GM21737 (cell line): Measurements from ENCODE around the gene HSD17B4.
"Not testable (repeated sequence)": the region's sequence is repeated elsewhere in the genome, so short reads cannot be mapped to it uniquely, and the experiment has no call there.

ENCODE experiments used
- ATAC-seq: cut with Tn5 transposase; IDR thresholded peaks from one replicate; pipeline ENCODE4 v1.9.1; 2021; ENCODE audit warnings: mild to moderate bottlenecking, moderate library complexity; ENCODE audit not compliant: unreplicated experiment

The HSD17B4 gene

DNA sequence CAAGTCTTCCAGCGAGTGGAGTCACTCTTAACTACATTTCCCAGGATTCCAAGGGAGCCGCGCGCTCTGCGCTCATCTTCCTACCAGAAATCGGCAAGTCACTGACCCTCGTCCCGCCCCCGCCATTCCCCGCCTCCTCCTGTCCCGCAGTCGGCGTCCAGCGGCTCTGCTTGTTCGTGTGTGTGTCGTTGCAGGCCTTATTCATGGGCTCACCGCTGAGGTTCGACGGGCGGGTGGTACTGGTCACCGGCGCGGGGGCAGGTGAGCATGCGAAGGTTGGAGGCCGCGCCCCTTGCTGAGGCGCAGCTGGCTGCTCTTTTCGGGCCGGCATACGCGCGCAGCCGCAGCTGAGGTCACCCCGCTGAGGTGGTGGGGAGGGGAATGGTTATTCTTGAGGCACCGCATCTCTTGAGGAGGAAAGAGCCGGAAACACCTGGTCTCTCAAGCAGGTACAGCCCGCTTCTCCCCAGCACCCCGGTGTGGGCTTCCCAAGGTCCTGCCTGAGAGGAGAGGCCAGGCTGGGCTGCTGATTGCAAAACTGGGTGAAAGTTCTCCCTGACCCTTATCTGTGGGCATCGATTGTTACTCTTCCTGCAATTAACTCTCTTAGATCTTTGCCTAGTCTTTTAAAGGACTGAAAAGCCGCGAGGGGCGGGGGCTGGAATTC, at the start of gene HSD17B4:
TSS of gene HSD17B4 (plus strand) at position 125 of the 667 bp plus-strand sequence. CDS start at position 204, 79 bp downstream.
- peak; percentile 94 for ATAC-seq

- ATAC-seq, result no peak
Observed at GRCh38 chr5:119402555-119402954, 49.7 kb upstream of the HSD17B4 start.

- ATAC-seq, result no peak
Observed at GRCh38 chr5:119404033-119404432, 48.3 kb upstream of the HSD17B4 start.

- ATAC-seq, result no peak
Observed at GRCh38 chr5:119405419-119405818, 46.9 kb upstream of the HSD17B4 start.

- no peak for ATAC-seq
Observed at GRCh38 chr5:119406551-119407110, 45.7 kb upstream of the HSD17B4 start.

- ATAC-seq, result no peak
Observed at GRCh38 chr5:119409235-119409815, 43.0 kb upstream of the HSD17B4 start.

DNA sequence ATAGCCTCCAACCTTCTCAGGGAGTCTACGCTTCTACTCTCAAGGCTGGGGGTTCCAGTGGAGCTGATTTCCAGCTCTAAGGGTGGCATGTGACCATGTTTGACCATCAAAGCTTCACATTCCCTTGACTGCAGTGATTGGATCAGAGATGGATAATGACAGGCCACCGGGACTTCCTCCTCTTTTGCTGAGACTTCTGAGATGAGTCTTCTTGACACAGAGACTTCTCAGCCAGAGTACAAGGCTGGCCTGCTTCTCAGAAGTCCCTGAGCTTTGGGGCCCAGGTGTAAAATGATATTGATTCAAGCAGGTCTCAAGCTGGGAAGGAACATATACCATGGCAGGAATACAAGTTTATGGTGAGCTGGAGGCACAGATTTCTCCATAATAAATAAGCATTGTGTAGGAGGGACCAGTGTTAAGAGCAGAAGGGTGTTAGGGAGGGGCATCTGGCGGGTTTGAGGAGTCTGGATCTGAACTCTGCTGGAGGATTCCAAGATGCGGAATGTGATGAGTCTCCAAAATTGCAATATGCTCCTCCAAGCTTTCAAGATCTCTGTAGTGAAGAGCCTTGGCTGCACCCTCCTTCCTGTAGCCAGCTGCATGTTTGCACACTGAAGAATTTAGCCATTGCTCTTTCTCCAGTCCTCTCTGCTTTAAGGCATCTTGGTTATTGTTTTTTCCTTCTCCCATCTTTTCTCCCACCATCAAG, 41.7 kb upstream of the HSD17B4 start:
- ATAC-seq, result no peak

DNA sequence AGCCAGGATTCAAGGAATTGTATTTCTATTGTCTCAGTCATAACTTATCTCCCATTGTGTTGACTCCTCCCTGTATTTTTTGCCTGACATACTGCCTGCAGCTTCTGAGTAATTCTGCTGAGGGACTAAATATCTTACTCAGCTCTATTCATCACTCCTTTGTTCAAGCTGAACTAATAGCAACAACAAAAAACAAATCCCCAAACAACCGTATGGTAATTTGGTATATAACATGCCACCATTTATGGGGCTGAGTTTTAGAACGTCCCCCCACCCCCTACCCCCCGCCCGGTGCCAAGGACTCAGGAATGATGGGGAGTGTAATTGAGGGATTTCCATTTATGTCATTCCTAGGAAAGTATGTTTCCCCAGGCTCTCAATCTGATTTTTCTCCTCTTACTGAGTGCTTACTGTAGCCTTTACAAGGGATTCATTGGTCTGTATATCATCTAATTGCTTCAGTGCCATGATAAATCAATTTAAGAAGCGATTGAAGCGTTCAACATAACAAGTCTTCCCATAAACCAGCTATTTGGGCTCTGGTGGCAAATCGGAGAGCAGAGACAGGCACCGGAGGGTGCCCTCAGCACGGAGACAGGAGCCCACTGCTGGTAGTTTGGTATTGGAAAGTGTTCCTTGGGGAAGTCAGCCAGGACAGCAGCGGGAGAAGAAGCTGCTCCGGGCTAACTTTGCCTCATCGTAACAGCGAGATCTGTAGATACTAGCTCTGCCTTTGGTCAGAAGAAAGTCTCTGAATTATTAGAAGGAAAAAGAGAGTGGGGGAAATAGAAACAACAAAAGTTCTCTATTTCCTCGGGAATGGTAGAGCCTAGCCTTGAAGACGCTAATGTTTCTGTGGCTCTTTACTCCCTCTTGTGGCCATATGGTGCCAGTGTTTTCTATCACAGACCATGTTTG, 40.7 kb upstream of the HSD17B4 start:
- ATAC-seq, result peak; percentile 54

GRCh38 chr5:119412279-119413227, 39.7 kb upstream of the HSD17B4 start:
- ATAC-seq, result no peak

- not testable (repeated sequence) for ATAC-seq
Observed at GRCh38 chr5:119414124-119414734, 38.1 kb upstream of the HSD17B4 start.

DNA sequence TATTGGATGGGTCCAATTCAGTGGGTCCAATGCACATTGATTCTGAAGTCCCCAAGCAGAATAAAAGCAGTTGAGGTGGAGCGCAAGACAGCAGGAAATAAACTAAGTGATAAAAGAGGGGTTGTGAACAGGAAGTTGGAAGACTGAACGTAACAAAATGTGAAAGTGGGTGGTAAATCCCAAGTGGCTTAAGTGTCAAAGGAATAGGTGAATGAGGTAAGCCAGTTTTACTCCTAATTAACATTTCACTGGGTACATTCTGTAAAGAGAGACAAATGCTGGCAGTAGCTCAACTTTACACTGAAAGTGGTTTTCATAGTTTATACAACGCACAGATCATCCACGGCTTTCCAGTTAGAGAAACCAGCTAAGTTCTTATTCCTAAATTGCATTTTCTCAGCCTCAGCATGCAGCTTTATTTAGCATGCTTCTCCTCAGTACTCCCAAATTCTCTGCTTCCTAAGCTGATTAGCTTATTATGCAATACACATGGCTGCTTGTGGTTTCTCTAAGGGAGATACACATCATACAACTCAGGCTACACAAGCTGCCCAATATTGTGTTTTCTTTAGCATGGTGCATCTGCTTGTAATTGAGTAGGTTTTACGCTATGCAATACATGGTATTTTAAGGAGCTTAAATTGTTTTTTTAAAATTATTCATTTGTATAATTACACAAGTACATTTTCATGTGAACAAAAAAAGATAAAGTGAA, 34.2 kb upstream of the HSD17B4 start:
- ATAC-seq, result no peak

DNA sequence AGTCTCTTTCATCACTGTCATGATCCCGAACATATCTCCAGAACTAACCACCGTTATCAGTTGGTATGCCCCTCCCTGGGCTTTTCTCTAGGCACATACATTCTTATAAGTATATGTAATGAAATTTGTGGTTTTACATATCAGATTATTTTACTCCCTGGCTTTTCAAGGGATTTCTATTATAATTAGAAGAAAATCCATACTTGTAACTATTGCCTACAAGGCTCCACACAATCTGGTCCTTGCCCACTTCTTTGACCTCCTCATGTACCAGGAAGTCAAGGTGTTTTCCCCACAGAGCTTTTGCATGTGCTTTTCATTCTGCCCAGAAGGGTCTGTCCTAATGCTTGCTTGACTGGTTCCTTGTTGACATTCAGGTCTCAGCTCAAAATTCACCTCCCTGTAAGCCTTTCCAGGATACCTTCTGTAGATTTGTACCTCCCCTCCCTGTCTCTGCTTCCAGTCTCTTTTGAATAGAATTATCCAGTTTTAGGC, 33.6 kb upstream of the HSD17B4 start:
- peak; percentile 73 for ATAC-seq

DNA sequence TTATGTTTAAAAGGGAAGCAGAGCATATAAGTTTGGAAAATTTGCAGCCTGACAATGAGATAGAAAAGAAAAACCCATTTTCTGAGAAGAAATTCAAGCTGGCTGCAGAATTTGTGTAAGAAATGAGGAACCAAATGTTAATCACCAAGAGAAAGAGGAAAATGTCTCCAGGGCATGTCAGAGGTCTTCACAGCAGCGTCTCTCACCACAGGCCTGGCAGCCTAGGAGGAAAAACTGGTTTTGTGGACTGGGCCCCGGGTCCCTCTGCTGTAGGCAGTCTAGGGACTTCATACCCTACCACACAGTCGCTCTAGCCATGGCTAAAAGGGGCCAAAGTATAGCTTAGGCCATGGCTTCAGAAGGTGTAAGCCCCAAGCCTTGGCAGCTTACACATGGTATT, 32.1 kb upstream of the HSD17B4 start:
- no peak for ATAC-seq

DNA sequence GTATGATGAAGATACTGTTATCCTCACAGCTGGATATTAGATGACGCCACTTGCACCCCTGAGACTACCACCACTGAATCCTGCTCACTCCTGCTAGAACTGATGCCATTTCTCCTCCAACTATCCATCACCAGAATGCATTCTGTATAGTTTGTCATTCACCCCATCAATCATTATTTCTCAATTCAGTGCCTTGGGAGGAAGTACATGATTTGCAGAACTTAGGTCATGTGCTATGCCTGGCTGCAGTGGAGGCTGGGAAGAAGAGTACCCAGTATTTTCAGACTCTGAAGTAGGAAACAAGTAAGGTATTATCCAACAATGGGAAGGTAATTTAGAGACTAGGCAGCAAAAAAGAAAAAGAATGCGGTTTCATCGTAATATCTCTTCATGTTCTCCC, 26.2 kb upstream of the HSD17B4 start:
- no peak for ATAC-seq

- no peak for ATAC-seq
Observed at GRCh38 chr5:119427060-119427459, 25.2 kb upstream of the HSD17B4 start.

DNA sequence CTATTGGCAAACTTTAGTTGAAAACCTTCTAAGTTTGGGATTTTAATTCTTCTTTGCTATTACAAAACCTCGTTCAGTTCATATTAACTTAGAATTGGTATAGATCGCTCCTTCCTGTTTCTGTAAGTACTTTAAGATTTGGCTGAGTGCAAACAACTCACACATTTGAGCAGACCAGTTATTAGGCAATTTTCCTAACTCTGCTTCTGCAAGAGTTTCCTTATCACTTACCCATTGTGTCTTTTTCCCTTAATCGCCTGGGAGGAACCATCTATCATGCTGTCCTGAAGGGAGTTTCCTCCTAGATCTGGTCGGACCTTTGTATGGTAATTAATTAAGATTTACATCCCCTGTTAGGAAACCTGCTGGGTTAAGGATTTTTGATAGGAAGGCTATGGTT, 24.7 kb upstream of the HSD17B4 start:
- ATAC-seq, result not testable (repeated sequence)

DNA sequence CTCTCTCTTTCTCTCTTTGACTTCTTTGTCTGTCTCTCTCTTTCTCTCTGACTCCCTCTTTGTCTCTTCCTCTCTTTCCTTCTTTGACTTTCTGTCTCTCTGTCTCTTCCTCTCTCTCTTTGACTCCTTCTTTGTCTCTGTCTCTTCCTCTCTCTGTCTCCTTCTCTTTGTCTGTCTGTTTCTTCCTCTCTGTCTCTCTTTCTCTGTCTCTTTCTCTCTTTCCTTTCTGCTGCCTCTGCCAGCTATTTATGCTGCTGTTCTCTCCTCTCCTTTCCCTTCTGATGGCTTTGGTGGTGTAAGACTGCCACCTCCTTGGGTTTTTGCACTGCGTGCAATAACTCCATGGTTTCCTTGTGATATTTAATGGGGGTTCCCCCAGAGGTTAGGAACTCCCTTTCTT, 24.1 kb upstream of the HSD17B4 start:
- ATAC-seq, result not testable (repeated sequence)

DNA sequence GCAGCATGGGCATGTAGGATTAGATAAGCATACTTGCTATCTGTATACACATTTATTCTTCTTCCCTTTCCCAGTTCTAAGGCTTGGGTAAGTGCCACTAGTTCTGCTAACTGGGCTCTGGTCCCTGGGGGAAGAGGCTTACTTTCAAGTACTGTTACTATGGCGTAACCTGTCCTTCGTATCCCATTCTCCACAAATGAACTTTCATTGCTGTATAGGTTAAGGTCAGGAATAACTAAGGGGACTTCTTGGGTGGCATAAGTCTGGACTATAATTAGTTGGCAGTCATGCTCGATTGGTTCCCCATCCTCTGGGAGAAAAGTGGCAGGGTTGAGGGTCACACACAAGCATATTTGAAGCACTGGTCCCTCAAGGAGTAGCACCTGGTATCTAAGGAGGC, 23.7 kb upstream of the HSD17B4 start:
- not testable (repeated sequence) for ATAC-seq
